DND-41 (cell line): ENCODE data around the gene GLUD1.
"Not testable (repeated sequence)": the region's sequence is repeated elsewhere in the genome, so short reads cannot be mapped to it uniquely, and the experiment has no call there.

ENCODE experiments used
- EZH2 ChIP-seq: IDR thresholded peaks from 3 replicates; pipeline ENCODE4 v1.6.1; 2012; ENCODE audit warnings: borderline replicate concordance, low read depth, mild to moderate bottlenecking, moderate library complexity, low read length, inconsistent platforms; ENCODE audit not compliant: severe bottlenecking
- TF ChIP-seq, protein P1 (sequence below): IDR thresholded peaks from 2 replicates; pipeline ENCODE4 v1.5.1; 2012; ENCODE audit warnings: borderline replicate concordance, low read length, moderate library complexity, mild to moderate bottlenecking; ENCODE audit not compliant: poor library complexity, severe bottlenecking; ENCODE audit errors: extremely low read depth

DNA sequence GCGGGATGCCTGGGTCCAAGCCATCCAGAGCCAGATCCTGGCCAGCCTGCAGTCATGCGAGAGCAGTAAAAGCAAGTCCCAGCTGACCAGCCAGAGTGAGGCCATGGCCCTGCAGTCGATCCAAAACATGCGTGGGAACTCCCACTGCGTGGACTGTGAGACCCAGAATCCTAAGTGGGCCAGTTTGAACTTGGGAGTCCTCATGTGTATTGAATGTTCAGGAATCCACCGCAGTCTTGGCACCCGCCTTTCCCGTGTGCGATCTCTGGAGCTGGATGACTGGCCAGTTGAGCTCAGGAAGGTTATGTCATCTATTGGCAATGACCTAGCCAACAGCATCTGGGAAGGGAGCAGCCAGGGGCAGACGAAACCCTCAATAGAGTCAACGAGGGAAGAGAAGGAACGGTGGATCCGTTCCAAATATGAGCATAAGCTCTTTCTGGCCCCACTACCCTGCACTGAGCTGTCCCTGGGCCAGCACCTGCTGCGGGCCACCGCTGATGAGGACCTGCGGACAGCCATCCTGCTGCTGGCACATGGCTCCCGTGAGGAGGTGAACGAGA, 85.4 kb downstream of the GLUD1 start:
- TF ChIP-seq, protein P1, sequence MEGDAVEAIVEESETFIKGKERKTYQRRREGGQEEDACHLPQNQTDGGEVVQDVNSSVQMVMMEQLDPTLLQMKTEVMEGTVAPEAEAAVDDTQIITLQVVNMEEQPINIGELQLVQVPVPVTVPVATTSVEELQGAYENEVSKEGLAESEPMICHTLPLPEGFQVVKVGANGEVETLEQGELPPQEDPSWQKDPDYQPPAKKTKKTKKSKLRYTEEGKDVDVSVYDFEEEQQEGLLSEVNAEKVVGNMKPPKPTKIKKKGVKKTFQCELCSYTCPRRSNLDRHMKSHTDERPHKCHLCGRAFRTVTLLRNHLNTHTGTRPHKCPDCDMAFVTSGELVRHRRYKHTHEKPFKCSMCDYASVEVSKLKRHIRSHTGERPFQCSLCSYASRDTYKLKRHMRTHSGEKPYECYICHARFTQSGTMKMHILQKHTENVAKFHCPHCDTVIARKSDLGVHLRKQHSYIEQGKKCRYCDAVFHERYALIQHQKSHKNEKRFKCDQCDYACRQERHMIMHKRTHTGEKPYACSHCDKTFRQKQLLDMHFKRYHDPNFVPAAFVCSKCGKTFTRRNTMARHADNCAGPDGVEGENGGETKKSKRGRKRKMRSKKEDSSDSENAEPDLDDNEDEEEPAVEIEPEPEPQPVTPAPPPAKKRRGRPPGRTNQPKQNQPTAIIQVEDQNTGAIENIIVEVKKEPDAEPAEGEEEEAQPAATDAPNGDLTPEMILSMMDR: not testable (repeated sequence)
- TF ChIP-seq EZH2: not testable (repeated sequence)
